Measurements from ENCODE around the gene STARD8.

The STARD8 gene

DNA sequence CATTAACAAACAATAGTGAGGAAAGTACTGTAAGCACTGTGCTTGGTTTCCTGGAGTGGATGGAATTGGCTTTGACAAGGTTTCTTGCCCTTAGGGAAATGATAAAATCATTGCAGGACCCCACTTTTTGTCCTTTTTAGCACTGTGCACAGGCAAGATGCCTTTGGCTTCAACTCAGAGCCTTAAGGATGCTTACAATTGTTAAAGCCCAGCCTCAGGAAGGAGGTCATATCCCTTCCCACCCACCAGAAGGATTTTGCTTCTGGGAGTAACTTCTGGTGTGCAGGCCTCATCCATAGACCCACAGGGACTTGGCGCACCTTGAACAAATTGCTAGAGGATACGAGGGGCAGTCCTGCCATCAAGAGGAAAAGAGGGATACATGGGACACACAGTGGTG lies 44.5 kb downstream of the STARD8 start:
- no peaks in the 10 kb centered on the region for H3K36me3 ChIP-seq (ENCODE audit: insufficient read depth, low read length)
- H3K9ac ChIP-seq (ENCODE audit: low read length): no peak overlapping the region
- no peak overlapping the region for H3K4me2 ChIP-seq (ENCODE audit: low read length)
- H3K4me3 ChIP-seq (ENCODE audit: low read depth, low read length, poor library complexity, severe bottlenecking): no peak overlapping the region
- H3K27ac ChIP-seq (ENCODE audit: low read depth, low read length, poor library complexity, severe bottlenecking): no peak overlapping the region
- no peaks in the 10 kb centered on the region for H4K20me1 ChIP-seq (ENCODE audit: insufficient read depth, low read length)
- TF ChIP-seq, protein P1, sequence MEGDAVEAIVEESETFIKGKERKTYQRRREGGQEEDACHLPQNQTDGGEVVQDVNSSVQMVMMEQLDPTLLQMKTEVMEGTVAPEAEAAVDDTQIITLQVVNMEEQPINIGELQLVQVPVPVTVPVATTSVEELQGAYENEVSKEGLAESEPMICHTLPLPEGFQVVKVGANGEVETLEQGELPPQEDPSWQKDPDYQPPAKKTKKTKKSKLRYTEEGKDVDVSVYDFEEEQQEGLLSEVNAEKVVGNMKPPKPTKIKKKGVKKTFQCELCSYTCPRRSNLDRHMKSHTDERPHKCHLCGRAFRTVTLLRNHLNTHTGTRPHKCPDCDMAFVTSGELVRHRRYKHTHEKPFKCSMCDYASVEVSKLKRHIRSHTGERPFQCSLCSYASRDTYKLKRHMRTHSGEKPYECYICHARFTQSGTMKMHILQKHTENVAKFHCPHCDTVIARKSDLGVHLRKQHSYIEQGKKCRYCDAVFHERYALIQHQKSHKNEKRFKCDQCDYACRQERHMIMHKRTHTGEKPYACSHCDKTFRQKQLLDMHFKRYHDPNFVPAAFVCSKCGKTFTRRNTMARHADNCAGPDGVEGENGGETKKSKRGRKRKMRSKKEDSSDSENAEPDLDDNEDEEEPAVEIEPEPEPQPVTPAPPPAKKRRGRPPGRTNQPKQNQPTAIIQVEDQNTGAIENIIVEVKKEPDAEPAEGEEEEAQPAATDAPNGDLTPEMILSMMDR (IDR thresholded peaks at IDR 0.05; ENCODE audit: low read length): no peak
- no peak for TF ChIP-seq EZH2 (IDR thresholded peaks at IDR 0.05; ENCODE audit: borderline replicate concordance, low read length)
- no peaks in the 10 kb centered on the region for H3K9me2 ChIP-seq (ENCODE audit: low read depth, low read length)
- no peaks in the 10 kb centered on the region for H3K27me3 ChIP-seq (ENCODE audit: insufficient read depth, low read length)
- no peaks in the 10 kb centered on the region for H3K79me2 ChIP-seq (ENCODE audit: insufficient read depth, low read length)
- H3F3A ChIP-seq (ENCODE audit: insufficient read depth, low read length): no peaks in the 10 kb centered on the region
- H2AFZ ChIP-seq (ENCODE audit: low read length): no peak overlapping the region
- no peaks in the 10 kb centered on the region for H3K9me3 ChIP-seq (ENCODE audit: low read length)
- H3K4me1 ChIP-seq (ENCODE audit: insufficient read depth, low read length, severe bottlenecking): no peaks in the 10 kb centered on the region

DNA sequence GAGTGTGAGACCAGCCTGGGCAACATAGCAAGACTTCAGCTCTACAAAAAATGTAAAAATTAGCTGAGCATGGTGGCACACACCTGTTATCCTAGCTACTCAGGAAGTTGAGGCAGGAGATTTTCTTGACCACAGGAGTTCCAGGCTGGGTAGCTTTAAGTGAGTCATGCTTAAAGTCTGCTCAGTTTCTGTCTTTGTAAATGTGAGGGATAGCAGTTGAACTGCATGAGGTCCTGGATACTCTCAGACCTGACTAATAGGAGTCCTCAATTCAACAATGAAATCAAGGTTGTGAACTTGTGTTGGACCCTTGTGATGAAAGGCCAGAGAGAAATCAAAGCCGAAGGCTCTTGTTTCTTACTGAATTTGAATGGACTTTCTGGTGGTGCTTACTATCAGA lies 45.2 kb downstream of the STARD8 start:
- H3K4me3 ChIP-seq (ENCODE audit: low read depth, low read length, poor library complexity, severe bottlenecking): no peak overlapping the region
- no peaks in the 10 kb centered on the region for H3K4me1 ChIP-seq (ENCODE audit: insufficient read depth, low read length, severe bottlenecking)
- no peak overlapping the region for H2AFZ ChIP-seq (ENCODE audit: low read length)
- TF ChIP-seq, protein P1 (IDR thresholded peaks at IDR 0.05; ENCODE audit: low read length): no peak
- no peak for TF ChIP-seq EZH2 (IDR thresholded peaks at IDR 0.05; ENCODE audit: borderline replicate concordance, low read length)
- no peak overlapping the region for H3K27ac ChIP-seq (ENCODE audit: low read depth, low read length, poor library complexity, severe bottlenecking)
- H3F3A ChIP-seq (ENCODE audit: insufficient read depth, low read length): no peaks in the 10 kb centered on the region
- no peaks in the 10 kb centered on the region for H3K9me2 ChIP-seq (ENCODE audit: low read depth, low read length)
- H3K4me2 ChIP-seq (ENCODE audit: low read length): no peak overlapping the region
- H3K36me3 ChIP-seq (ENCODE audit: insufficient read depth, low read length): no peaks in the 10 kb centered on the region
- H3K9me3 ChIP-seq (ENCODE audit: low read length): no peaks in the 10 kb centered on the region
- H3K27me3 ChIP-seq (ENCODE audit: insufficient read depth, low read length): no peaks in the 10 kb centered on the region
- H3K79me2 ChIP-seq (ENCODE audit: insufficient read depth, low read length): no peaks in the 10 kb centered on the region
- no peak overlapping the region for H3K9ac ChIP-seq (ENCODE audit: low read length)
- no peaks in the 10 kb centered on the region for H4K20me1 ChIP-seq (ENCODE audit: insufficient read depth, low read length)

DNA sequence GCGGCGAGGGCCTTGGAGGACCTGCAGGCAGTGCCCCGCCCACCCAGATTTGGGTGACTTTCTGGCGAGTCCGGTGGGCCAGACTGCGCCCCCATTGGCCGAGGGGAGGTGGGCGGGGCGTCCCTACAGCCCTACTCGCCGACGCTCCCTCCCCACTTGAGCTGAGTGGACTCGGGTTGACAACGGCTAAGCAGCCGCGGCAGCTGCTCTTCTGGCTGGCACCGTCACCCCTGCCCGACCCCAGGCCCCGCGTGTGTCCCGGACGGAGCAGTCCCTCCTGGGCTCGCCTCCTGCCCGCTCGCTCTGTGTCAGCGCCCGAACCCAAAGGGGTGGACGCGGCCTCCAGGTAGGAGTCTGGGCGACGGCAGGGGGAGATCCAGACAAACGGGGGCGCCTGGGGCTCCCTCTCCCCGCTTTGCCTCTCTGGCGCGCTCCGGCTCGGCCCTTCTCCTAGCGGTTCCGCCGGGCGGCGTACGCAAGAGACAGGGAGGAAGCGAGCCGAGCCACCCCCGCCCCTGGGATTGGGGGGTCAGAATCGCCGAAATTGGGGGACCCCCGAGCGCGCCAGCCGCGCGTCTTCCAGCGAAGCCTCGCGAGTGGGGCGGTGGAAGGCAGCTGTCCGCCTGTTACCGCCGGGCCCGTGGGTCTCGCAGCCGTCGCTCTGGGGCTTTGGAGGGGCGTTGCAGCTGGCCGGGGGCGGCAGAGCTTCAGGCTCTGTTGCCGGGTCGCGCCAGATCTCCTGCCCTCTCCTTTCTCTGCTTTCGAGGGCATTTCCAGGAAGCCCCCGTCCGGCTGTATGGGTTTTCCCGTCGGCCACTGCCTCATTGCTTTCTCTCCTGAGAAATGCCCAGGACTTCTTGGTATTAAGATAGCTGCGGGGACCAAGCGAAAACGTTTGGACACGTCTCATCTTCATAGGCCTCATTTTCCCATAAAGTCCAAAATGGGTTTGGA lies 46.3 kb downstream of the STARD8 start:
- no peaks in the 10 kb centered on the region for H3K36me3 ChIP-seq (ENCODE audit: insufficient read depth, low read length)
- H2AFZ ChIP-seq (ENCODE audit: low read length): no peak overlapping the region
- no peaks in the 10 kb centered on the region for H4K20me1 ChIP-seq (ENCODE audit: insufficient read depth, low read length)
- H3K4me1 ChIP-seq (ENCODE audit: insufficient read depth, low read length, severe bottlenecking): no peaks in the 10 kb centered on the region
- H3K27ac ChIP-seq (ENCODE audit: low read depth, low read length, poor library complexity, severe bottlenecking): no peak overlapping the region
- no peaks in the 10 kb centered on the region for H3K79me2 ChIP-seq (ENCODE audit: insufficient read depth, low read length)
- H3K9me2 ChIP-seq (ENCODE audit: low read depth, low read length): no peaks in the 10 kb centered on the region
- no peaks in the 10 kb centered on the region for H3F3A ChIP-seq (ENCODE audit: insufficient read depth, low read length)
- no peak for TF ChIP-seq EZH2 (IDR thresholded peaks at IDR 0.05; ENCODE audit: borderline replicate concordance, low read length)
- TF ChIP-seq, protein P1 (IDR thresholded peaks at IDR 0.05; ENCODE audit: low read length): no peak
- H3K9me3 ChIP-seq (ENCODE audit: low read length): no peaks in the 10 kb centered on the region
- H3K9ac ChIP-seq (ENCODE audit: low read length): no peak overlapping the region
- H3K27me3 ChIP-seq (ENCODE audit: insufficient read depth, low read length): no peaks in the 10 kb centered on the region
- H3K4me2 ChIP-seq (ENCODE audit: low read length): no peak overlapping the region
- no peak overlapping the region for H3K4me3 ChIP-seq (ENCODE audit: low read depth, low read length, poor library complexity, severe bottlenecking)
